Urothelium cell line (cell line): ENCODE results near the gene VPS4A.
"Not testable (repeated sequence)": the region's sequence is repeated elsewhere in the genome, so short reads cannot be mapped to it uniquely, and the experiment has no call there.

Source experiments
- DNase-seq: peaks from one replicate; pipeline ENCODE4 v3.0.0; 2011; ENCODE audit warnings: low spot score, mixed read lengths
- FAIRE-seq: peaks from 2 replicates; lab custom pipeline; 2011; peaks lifted over from hg19 to GRCh38; lab: Jason Lieb, UNC

The VPS4A gene

GRCh38 chr16:69310653-69311532, at the start of gene VPS4A:
Gene VPS4A (plus strand): TSS chr16:69311350. CDS start chr16:69311512, 162 bp downstream.
- DNase-seq (peak; percentile 99), FAIRE-seq (no peak)

GRCh38 chr16:69266334-69267063, 44.7 kb upstream of the VPS4A start:
- DNase-seq: no peak
- FAIRE-seq: no peak

- FAIRE-seq (no peak), DNase-seq (no peak)
These were observed 43.5 kb upstream of the VPS4A start for GRCh38 chr16:69267633-69268032.

GRCh38 chr16:69270395-69270794, 40.8 kb upstream of the VPS4A start:
- FAIRE-seq: no peak
- DNase-seq: no peak

DNA sequence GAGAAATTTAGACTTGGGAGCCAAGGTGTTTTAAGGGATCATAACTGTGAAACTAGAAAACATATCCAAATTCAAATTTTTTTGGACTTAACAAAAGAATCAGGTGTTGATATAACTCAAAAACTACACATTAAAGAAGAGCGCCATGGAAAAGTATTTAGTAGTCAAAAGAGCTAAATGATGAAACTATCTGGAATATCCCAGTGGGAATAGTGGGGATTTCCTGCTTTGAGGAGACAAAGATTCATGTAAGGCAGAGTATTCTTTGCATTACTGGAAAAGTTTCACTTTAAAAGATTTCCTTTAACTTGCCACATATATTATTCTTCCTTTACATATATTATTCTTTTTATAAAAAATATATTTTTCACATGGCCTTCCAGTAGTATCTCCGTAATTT, 40.3 kb upstream of the VPS4A start:
- DNase-seq: no peak
- no peak for FAIRE-seq

DNA sequence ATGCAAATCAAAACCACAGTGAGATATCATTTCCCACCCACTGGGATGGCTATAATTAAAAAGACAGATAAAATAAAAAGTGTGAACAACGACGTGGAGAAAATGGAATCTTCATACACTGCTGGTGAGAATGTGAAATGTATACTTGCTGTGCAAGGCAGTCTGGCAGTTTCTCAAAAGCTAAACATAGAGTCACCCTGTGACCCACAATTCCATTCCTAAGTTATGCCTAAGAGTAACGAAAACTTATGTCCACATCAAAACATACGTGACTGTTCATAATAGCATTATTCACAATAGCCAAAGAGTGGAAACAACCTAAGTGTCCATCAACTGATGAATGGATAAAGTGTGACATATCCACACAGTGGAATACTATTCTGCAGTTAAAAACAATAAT, 38.1 kb upstream of the VPS4A start:
- FAIRE-seq: no peak
- DNase-seq: no peak

DNA sequence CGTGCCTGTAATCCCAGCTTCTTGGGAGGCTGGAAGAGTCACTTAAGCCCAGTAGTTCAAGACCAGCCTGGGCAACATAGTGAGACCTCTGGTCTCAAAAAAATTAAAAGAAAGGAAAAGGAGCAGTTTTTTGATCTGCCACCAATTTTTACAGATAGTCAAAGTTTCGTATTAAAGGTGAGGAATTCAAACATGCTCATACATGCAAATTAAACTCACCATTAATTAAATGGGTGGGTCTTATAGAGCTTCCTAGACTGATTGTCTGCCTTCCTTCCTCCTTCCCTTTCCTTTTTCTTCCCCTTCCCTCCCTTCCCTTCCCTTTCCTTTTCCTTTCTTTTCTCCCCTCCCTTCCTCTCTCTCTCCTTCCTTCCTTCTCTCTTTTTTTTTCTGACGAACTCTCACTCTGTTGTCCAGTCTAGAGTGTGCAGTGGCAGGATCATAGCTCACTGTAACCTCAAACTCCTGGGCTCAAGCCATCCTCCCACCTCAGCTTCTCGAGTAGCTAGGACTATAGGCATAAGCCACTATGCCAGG, 36.4 kb upstream of the VPS4A start:
- no peak for DNase-seq
- FAIRE-seq: no peak

DNA sequence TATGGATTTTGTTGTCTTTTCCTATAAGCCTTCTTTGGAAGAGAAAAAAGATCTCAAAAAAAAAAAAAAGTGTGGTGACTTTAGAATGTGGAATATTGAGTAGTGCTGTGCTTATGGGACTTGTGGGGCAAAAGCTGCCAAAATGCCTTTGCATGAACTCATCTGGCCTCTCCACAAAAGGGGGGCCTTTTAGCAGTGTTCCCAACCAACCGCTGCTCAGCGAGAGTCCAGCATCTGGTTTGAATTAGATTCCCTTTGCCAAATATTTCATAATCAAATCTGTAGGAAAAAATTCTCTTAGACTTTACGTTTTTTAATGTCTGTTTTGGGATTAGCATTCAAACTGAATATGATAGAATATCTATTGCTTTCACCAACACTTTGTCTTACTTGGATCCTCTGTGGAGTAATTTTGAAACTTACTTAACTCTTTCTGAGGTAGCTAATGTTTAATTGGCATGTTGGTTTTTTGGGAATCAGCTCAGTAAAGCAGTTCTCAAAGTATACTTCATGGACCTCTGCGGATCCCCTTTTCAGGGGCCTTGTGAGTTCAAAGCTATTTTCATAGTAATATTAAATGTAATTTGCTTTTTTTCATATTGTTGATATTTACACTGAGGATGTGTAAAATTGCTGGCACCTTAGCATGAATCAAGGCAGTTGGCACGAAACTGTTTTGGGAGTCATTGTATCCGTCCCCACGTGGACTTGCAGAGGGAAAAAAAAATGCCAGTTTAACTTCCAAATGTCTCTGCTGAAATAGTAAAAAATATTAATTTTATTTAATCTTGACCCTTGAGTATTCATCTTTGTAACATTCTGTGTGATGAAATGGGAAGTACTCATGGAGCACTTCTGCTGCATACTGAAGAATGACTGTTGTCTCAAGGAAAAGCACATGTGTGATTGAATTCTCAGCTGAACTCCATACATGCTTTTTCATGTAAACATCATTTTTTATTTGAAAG, 34.7 kb upstream of the VPS4A start:
- FAIRE-seq (no peak), DNase-seq (no peak)

- DNase-seq (no peak), FAIRE-seq (no peak)
These were observed 33.7 kb upstream of the VPS4A start for GRCh38 chr16:69277413-69277812.

GRCh38 chr16:69283851-69284250, 27.3 kb upstream of the VPS4A start:
- no peak for DNase-seq
- FAIRE-seq: no peak

DNA sequence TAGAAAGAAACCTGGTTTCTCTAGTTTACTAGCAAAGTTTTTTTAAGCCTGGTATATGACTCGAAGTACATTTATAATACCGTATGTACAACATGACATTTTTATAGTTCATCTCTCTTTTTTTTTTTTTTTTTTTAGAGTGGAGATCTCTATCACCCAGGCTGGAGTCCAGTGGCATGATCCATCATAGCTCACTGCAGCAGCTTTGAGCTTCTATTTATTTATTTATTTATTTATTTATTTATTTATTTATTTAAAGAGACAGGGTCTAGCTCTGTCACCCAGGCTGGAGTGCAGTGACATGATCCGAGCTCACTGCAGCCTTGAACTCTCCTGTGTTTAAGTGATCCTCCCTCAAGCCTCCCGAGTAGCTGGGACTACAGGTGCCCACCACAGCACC, 25.9 kb upstream of the VPS4A start:
- DNase-seq (no peak), FAIRE-seq (no peak)

DNA sequence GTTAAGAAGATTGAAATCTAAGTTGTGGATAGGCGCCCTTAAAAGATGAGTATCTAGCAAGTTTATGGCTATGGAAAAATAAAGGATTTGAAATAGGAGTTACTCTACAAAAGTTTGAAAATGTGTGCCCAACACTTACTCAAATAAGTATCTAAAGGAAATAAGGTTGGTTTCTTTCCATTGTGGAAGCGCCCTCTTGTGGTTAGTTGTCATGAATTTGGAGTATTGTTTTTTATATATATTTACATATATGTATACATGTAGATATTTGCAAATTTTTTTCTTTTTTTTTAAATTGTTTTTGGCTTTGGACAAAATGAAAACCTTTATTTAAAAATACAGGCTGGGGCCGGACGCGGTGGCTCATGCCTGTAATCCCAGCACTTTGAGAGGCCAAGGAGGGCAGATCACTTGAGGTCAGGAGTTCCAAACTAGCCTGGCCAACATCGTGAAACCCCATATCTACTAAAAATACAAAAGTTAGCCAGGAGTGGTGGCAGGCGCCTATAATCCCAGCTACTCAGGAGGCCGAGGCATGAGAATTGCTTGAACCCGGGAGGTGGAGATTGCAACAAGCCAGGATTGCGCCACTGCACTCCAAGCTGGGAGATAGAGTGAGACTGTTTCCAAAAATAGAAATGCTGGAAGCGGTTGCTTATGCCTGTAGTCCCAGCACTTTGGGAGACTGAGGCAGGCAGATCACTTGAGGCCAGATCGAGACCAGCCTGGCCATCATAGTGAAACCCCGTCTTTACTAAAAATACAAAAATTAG, 24.0 kb upstream of the VPS4A start:
- no peak for FAIRE-seq
- DNase-seq: peak; percentile 22

- DNase-seq, FAIRE-seq: not testable (repeated sequence)
These were observed 19.5 kb upstream of the VPS4A start for GRCh38 chr16:69291657-69292056.

DNA sequence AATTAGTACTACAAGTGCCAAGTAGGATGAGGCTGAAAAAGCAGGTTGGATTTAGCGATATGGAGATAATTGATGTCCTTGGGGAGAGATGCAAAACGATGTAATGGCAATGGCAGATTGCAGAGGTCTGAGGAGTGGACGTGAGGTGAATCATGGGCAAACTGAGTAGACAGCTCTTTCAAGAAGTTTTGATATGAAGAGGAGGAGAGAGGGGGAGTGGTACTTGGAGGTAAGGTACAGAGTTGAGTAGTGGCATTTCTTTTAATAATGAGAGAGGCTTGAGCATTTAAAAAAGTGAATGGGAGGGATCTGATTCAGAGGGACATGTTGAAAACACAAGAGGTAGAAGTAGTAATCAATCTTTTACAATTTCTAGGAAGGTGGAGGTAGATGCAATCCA, 17.7 kb upstream of the VPS4A start:
- DNase-seq (no peak), FAIRE-seq (no peak)

GRCh38 chr16:69294051-69294450, 17.1 kb upstream of the VPS4A start:
- FAIRE-seq (no peak), DNase-seq (no peak)

GRCh38 chr16:69296771-69297170, 14.4 kb upstream of the VPS4A start:
- not testable (repeated sequence) for DNase-seq, FAIRE-seq

GRCh38 chr16:69298261-69298660, 12.9 kb upstream of the VPS4A start:
- DNase-seq (no peak), FAIRE-seq (no peak)

DNA sequence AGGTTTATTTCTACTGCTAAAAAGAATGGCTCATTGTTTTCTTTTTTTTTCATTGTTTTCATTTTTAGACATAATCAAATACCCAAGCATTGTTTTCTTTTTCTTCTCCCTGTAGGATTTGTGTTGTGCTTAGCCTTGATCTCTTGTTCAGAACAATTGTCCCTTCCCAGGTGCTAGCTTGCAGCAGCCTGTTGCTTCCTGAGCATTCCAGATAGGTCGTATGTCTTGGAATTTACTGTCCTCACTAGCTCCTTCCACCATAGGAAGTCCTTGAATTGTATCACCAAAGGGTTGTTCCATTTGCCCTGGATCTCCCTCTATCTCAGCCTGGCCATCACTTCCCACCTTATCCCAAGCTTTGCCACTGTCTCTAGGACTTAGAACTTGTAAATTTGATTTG, 10.0 kb upstream of the VPS4A start:
- no peak for FAIRE-seq
- DNase-seq: no peak

DNA sequence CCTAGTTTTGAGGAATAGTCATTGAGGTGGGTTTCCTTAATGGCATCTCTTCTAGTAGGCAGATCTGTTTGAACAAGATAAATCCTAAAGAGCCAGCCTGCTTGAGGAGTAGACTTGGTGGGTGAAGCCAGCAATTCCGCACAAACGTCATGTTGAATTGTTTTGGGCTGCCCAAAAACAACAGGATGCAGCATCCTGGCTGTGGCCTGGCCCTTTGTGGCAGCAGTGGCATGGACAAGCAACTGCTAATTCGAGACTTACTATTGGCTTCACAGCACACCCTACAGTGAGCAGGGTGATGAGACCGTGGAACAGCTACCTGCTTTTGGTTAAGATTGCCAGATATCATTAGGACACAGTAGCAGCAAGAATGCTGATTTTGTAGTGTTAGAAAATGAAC, 9.3 kb upstream of the VPS4A start:
- DNase-seq: no peak
- no peak for FAIRE-seq

DNA sequence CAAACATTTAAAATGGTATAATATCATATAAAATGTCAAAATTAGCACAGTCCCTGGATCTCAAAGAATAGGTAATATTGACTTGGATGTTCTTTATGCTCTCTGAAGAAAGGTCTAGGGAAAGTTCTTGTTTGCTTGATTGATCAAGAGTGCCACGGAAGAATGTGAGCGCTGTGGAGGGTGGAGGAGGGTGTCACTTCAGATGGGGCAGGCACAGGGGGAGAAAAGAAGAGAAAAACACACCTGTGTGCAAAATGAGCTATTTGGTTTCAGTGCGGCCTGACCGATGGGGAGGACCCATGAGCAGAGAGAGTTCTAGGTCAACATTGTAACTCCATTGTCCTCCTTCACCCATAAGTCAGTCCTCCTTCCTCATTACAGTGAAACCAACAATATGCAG, 8.8 kb upstream of the VPS4A start:
- DNase-seq (no peak), FAIRE-seq (no peak)
